Erythroblast (primary cell): ENCODE data around the gene CARM1.

Experiments used
- GATA1 ChIP-seq: IDR thresholded peaks from 2 replicates; pipeline ENCODE4 v1.6.1; 2011; ENCODE audit warnings: low read depth, mild to moderate bottlenecking, control low read depth, low read length, moderate library complexity
- POLR2A ChIP-seq: IDR thresholded peaks from 2 replicates; pipeline ENCODE4 v1.6.1; 2011; ENCODE audit warnings: mild to moderate bottlenecking, low read length

GRCh38 chr19:10887616-10888367, 16.4 kb downstream of the CARM1 start:
- TF ChIP-seq POLR2A: no peak
- TF ChIP-seq GATA1: no peak
